Measurements from ENCODE around the gene PPP1R7.

The PPP1R7 gene

GRCh38 chr2:241224018-241224850 lies 74.0 kb downstream of the PPP1R7 start:
- TF ChIP-seq CTCF (IDR thresholded peaks at IDR 0.05; ENCODE audit: low read depth, low read length) = peak; percentile 12
- peak; percentile 51 for DNase-seq (ENCODE audit: low read depth, low spot score)
- in situ Hi-C loops (cut with HindIII; ENCODE audit: low sequenced_read_pairs) = no loop called here
- no peak overlapping the region for H3K4me3 ChIP-seq (ENCODE audit: low read depth, low read length)

GRCh38 chr2:241224851-241225438 lies 74.7 kb downstream of the PPP1R7 start:
- no peak for TF ChIP-seq CTCF (IDR thresholded peaks at IDR 0.05; ENCODE audit: low read depth, low read length)
- no peak overlapping the region for H3K4me3 ChIP-seq (ENCODE audit: low read depth, low read length)

GRCh38 chr2:241225545-241225944 lies 75.3 kb downstream of the PPP1R7 start:
- no peak overlapping the region for H3K4me3 ChIP-seq (ENCODE audit: low read depth, low read length)
- in situ Hi-C loops (cut with HindIII; ENCODE audit: low sequenced_read_pairs) = no loop called here
- TF ChIP-seq CTCF (IDR thresholded peaks at IDR 0.05; ENCODE audit: low read depth, low read length) = no peak
- DNase-seq (ENCODE audit: low read depth, low spot score) = no peak

More at GRCh38 chr2:241224851-241225438, 74.7 kb downstream of the PPP1R7 start:
- in situ Hi-C loops (cut with HindIII; ENCODE audit: low sequenced_read_pairs) = no loop called here
- DNase-seq (ENCODE audit: low read depth, low spot score) = no peak

GRCh38 chr2:241225983-241226382 lies 75.7 kb downstream of the PPP1R7 start:
- in situ Hi-C loops (cut with HindIII; ENCODE audit: low sequenced_read_pairs) = no loop called here
- no peak for DNase-seq (ENCODE audit: low read depth, low spot score)
- no peak overlapping the region for H3K4me3 ChIP-seq (ENCODE audit: low read depth, low read length)
- TF ChIP-seq CTCF (IDR thresholded peaks at IDR 0.05; ENCODE audit: low read depth, low read length) = no peak

GRCh38 chr2:241226723-241227572 lies 76.7 kb downstream of the PPP1R7 start:
- in situ Hi-C loops (cut with HindIII; ENCODE audit: low sequenced_read_pairs) = no loop called here
- TF ChIP-seq CTCF (IDR thresholded peaks at IDR 0.05; ENCODE audit: low read depth, low read length) = no peak
- no peak for DNase-seq (ENCODE audit: low read depth, low spot score)
- no peak overlapping the region for H3K4me3 ChIP-seq (ENCODE audit: low read depth, low read length)

GRCh38 chr2:241227594-241227993 lies 77.3 kb downstream of the PPP1R7 start:
- H3K4me3 ChIP-seq (ENCODE audit: low read depth, low read length) = no peak overlapping the region
- in situ Hi-C loops (cut with HindIII; ENCODE audit: low sequenced_read_pairs) = no loop called here
- no peak for DNase-seq (ENCODE audit: low read depth, low spot score)
- no peak for TF ChIP-seq CTCF (IDR thresholded peaks at IDR 0.05; ENCODE audit: low read depth, low read length)
